Stimulated activated CD4-positive, alpha-beta T cell treated with anti-CD3 and anti-CD28 coated beads, Interleukin-2, amount 100 ng/mL, for 24 hours (primary cell): ENCODE results near the gene ASB2.
A peak's percentile ranks its signal among the peaks of the same experiment; 100 is the strongest.

ENCODE experiments used
- DNase-seq, 2 donors: peaks; one replicate each; pipeline ENCODE4 v3.0.0-alpha.2; 2020

ASB2 gene, protein sequence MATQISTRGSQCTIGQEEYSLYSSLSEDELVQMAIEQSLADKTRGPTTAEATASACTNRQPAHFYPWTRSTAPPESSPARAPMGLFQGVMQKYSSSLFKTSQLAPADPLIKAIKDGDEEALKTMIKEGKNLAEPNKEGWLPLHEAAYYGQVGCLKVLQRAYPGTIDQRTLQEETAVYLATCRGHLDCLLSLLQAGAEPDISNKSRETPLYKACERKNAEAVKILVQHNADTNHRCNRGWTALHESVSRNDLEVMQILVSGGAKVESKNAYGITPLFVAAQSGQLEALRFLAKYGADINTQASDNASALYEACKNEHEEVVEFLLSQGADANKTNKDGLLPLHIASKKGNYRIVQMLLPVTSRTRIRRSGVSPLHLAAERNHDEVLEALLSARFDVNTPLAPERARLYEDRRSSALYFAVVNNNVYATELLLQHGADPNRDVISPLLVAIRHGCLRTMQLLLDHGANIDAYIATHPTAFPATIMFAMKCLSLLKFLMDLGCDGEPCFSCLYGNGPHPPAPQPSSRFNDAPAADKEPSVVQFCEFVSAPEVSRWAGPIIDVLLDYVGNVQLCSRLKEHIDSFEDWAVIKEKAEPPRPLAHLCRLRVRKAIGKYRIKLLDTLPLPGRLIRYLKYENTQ

DNA sequence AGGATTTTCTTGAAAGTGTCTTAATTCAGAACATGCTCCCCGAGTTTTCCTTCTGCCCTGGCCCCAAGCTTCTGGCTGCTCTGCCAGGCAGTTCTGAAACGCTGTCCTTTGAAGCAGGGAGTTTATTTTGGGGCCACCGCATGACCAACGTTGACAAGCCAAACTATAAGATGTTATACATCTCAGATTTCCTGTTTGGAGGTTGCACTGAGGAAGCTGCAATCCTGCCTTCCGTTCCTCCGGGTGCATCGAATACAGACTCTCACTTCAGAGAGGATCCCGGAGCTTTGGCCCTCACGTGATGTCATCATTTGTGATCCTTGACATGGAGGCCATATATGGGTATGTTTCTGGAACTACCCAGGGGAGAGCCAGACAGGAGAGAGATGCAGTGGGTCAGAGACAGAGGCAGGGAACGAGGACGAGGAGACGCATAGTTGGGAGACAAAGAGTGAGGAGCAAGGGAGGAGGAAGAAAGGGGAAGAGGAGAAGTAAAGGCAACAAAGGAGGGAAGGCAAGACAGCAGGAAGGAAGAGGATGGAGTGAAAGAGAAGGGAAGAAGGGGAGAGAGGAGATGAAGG is at the start of gene ASB2:
Gene ASB2, minus strand, starts transcription at position 94 of the 581 bp plus-strand sequence. CDS start 12,031 bp downstream, outside the sequence.
- DNase-seq = peak in 1 of 2 donors; percentile 29

DNA sequence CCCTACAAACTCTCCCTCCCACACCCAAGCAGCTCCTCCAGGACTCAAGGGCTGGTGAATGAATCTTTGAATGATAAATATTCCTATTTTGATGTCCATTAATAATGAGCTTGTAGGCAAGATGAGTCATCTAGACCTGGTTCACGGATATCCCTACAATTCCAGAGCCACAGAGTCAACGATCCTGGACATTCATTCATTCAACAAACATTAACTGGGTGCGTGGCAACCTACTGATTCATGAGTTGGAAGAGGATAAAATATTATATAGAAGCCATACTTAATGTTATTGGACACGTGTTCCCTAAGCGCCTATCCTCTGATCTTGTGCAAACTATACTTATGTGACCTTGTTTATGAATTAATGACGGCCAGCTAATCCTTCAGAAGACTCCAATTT is 49.4 kb upstream of the ASB2 start:
- no peak for DNase-seq

DNA sequence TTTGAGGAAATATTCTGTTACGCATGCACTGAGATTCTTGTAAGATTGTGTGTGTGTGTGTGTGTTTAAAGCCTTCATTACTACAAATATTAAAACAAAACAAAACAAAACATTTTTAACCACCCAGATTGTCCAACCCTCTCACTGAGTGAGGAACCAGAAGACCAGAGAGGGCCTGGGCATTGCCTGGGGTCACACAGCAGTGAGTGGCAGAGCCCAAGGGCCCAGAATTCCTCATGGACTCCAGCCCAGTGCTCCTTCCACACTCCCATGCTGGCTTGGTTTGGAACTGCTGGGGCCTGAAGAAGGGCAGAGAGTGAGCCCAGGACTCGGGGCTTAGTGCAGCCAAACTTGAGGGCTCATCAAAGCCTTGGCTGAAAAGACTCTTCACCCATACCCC is 48.2 kb upstream of the ASB2 start:
- no peak for DNase-seq

DNA sequence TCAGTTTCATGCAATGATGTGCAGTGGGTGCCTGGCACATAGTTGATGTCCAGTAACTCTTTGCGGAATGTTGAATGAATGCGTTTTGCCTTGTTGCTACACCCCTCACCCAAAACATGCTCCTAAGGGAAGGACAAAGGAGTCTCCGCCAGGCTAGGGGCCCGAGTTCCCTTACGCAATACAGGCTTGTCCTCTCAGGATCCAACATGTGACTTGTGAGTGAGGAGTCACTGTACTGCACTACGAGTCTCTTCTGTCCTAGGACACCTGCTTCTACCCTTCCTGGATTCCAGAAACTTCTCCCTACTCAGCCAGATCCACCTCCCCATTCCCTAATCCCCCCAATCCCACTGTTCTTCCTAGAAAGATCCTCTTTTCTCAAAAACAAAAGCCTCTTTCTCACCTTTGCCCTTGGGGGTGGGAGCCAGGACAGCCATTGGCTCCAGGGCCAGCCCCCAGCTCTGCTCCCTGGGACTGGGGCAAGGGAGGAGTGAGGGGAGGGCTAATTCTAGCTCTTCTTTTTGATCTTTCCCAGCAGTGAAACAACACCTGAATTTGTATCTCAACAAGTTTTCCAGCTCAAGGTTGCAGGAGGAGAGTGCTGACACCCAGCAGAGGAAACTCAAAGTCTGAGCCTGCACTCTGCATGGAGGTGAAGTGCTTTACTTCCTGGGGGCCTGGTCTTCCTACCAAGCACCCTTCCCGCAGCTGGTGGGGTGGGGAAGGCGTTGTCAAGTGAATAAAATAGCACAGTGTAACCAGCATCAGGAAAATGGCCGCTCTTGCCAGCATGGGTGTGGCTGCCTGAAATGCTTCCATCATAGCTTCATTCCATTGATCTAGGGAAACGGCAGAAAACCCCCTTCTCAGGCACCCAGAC is 46.4 kb upstream of the ASB2 start:
- no peak for DNase-seq

DNA sequence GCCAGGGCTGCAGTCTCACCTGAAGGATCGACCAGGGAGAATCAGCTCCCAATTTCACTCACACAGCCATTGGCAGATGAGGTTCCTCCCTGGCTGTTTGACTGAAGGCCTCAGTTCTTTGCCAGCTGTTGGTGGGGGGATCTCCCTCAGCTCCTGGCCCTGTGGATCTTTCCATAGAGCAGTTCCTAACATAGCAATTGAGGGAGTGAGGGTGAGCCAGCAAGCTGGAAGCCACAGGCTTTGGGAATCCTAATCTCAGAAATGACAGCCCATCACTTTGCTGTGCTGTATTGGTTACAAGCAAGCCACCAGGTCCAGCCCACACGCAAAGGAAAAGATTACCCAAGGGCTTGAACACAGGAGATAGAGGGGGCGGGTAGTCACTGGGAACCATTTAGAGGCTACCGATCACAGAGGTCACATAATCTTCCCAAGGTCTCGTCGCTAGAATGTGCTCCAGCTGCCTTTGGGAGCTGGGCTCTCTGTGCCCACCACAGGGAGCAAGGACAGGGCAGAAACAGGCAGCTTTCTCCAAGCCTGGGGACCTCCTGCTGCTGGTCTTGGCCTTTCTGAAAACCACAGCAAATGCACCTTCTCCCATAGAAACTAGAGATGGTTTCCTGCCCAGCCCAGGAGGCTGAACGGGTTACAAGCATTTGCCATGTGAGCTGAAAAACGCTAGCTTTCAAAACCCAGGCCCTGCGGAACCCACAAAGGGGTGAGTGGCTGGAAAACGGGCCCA is 45.2 kb upstream of the ASB2 start:
- peak in 1 of 2 donors; percentile 41 for DNase-seq

DNA sequence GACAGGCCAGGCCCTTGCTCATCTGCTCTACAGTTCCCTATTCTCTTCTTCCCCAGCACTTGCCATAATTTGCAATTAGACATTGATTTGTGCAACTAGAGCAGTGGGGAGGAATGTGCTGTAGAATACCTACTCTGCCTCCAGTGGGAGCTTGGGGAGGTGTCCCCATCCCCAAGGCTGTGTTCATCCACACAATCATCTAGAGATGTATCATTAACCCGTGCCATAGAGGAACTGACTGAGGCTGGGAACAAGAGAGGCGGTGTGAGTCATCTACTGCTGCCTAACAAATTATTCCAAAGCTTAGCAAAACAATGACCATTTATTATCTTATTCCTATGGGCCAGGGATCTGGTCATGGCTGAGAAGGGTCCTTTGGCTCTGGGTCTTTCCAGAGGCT is 44.6 kb upstream of the ASB2 start:
- DNase-seq = no peak

DNA sequence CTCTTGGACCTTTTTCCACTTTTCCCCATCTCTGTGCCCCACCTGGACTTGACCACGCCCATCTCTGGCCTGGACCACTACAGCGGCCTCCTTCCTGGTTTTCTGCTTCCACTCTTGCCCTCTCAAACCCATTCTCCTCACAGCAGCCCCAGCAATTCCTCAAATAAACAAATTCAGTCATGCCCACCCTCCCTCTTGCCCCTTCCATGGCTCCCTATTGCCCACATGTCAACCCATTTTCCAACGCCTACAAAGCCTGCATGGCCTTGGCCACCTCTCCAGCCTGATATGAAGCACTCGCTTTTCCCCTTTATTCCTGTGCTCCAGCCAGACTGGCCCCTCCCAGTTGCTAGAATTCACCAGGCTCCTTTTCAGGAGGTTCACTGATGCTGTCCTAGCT is 43.9 kb upstream of the ASB2 start:
- no peak for DNase-seq

DNA sequence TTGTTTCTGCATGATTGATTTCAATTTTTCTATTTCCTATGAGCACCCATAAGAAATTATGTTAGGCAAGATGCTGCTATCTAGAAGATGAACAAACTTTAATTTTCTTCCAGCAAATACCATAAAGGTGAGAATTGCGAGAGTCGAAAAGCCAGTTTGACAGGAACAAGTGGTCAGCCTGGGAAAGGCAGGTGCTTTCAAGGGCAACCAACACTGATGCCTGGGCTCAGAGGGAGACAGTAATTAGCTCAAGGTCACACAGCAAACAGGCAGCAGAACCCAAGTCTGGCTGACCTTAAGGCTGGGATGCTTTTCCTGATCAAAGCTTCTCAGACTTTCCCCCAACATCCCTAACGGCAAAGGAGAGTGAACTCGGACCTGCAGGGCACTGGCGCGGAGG is 43.0 kb upstream of the ASB2 start:
- no peak for DNase-seq

DNA sequence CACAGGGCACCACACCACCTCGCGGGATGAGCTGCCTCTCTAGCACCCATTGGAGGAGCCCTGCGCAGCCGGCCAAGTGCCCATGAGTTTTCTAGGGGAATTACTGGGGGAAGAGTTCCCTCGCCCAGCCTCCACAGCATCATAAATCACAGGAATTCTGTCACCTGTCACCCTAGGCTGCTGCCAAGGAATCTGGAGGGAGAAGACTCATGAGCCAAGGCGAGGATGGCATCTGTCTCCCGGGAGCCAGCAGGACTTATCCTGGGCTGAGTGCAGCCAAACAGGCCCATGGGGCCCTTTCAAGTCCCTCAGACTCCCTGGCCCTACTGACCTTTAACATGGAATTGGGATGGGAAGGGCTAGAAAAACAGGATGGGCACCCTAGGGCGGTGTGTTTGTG is 41.9 kb upstream of the ASB2 start:
- no peak for DNase-seq

DNA sequence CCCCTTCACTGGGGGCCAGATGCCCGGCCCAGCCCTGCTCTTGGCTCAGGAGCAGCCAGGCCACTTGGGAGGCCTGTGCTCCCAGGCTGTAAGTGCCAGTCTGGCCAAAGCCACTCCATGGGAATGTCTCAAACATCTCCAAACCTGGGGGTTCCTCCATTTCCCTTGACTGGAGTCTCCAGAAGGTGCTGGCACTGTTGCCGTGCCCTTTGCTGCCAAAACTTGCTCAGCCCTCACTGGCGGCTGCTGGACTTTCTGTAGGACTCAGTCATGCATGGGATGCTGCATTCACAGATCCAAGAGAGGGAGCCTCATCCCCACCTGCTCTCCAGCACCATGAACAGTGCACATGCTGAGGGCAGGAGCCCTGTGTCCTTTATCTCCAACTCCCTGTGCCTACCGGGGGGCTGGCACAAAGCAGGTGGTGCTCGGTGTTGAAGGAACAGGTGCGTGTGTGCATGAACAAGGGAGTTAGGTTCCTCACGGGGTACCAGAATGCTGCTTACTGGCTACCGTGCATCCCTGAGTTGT is 40.1 kb upstream of the ASB2 start:
- DNase-seq = no peak

DNA sequence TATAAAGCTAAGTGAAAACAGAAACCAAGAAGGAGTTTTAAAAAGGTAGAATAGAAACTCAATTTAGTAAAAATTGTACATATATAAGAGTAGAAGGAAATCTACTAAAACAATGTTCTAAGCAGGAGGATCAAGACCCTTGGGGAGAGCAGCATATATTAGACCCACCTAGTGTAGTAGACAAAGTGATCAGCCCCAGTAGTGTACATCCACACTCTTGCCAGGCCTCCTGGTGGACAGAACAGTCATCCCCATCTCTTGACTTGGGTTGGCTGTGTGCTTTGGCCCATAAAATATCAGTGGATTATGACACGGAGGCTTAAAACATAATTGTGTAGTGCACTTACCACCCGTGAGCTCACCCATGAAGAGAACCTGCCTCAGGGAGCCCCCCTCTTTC is 38.9 kb upstream of the ASB2 start:
- DNase-seq = no peak

DNA sequence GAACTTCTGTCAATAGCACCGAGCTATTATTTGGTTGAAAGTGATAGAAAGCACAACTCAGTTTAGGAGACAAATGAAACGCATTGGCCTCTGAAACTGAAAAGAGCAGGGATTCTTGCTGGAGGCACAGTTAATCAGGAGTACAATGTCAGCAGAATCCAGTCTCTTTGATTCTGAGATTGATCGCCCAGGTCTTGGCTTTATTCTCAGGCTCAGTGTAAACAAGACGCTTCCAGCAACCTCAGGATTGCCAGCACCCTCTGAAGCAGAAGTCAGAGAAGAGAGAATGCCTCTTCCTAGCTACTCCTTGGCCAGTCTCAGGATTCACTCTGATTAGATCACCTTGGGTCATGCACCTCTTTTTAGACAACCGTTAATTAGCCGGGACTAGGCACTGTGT is 38.0 kb upstream of the ASB2 start:
- no peak for DNase-seq

DNA sequence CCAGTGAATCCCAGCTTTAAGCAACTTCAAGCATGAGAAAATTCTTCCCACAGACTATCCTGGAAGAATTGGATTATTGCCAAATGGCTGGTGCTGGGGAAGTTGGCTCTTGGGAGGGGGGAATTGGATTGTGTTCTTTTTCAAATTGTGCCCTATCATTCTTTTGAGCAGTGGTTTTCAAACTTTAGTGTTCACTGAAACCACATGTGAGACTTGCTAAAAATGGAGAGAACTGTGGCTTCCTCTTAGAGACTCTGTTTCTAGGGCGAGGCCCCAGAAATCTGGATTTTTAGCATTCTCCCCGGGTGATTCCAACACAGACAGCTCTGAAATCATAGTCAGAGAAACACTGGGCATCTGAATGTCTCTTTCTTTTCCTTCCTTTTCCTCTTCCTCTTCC is 35.4 kb upstream of the ASB2 start:
- no peak for DNase-seq

DNA sequence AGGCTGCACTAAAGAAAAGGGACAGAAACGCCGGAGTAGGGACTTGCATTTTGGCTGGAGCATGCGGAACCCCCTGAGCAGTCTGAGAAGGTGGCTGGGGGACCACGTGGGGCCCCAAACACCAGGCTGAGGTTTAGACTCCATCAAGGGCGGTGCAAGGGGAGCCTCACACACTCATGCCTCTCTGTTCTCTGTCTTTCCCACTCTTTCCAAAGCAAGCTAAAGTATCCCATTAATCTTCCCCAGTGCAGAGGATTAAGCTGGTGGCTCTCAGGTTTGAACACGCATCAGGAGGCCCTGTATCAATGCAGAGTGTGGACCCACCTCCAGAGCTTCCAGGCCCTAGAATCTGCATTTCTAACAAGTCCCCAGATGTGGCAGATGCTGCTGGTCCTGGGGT is 34.3 kb upstream of the ASB2 start:
- DNase-seq = no peak

DNA sequence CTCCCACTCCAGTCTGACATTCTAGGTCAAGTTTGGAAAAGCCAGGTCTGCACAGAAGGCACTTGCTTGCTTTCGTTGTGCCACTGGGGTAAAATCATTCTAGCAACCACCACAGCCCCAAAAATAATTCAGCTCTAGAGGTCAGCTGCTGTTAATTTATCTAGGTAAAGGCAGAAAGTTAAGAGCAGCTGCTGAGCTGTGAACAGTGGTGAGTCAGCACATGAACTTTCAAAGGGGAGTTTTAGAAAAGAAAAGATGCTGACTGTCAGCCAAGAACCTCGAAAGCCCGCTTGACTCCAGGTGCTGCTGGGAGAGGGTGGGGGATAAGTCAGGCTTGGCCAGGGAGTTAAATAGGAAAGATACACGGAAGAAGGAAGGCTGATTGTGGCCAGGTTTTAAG is 33.4 kb upstream of the ASB2 start:
- no peak for DNase-seq

DNA sequence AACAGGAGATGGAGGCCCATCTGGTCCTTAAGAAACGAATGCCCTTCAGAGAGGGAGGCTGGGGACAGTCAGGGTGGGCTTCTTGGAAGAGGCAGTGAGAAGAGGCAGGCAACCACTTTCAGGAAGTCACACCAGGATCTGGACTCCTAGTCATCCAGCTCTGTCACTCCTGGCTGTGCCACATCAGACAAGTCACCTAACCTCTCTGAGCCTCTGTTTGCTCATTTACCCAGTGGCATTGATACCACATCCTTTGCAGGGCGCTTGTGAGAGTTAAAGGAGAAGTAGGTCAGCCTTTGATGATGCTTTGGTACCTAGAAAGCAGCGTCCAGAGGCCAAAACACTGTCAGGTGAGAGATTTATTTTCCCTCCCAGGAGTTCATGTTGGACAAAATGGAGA is 31.9 kb upstream of the ASB2 start:
- no peak for DNase-seq

DNA sequence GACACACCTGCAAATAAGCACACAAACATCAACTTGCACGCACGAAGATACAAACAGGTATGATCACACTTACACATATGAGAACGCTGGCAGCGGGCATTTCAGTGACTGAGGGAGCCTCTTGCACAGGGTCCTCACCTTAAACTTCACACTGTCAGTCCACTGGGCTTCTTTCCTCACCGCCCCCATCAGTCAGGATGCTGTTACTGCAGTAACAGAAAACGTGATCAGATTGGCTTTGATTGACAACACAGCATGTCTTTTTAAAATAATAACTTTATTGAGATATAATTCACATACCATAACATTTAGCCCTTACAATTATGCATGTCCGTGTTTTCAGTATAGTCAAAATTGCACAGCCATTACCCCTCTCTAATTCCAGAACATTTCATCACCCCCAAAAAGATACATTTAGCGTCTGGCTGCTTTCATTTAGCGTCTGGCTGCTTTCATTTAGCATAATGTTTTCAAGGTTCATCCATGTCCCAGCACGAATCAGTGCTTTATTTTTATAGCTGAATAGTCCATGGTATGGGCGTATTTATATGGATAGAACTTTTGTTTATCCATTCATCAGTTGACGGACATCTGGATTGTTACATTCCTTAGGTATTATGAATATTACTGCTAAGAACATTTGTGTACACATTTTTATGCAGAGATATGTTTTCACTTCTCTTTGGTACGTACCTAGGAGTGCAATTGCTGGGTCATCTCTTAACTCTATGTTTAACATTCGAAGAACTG is 29.1 kb upstream of the ASB2 start:
- DNase-seq = no peak

DNA sequence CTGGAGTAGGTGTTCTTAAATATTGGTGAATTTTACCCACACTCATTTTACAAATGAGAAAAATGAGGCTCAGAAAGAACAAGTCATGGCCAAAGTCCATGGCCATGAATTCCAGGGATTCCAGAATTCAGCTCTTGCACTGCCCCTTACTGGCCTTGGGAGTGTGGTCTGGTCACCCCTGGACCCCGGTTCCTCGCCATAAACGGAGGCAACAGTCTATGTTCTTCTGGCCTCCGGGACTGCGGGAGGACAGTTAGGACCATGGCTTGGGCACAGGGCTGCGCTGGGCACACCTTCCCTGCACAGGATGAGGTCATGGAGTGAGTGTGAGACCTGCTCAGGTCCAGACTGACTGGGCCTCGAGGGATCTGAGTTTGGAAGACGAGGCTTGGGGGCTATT is 27.6 kb upstream of the ASB2 start:
- no peak for DNase-seq

DNA sequence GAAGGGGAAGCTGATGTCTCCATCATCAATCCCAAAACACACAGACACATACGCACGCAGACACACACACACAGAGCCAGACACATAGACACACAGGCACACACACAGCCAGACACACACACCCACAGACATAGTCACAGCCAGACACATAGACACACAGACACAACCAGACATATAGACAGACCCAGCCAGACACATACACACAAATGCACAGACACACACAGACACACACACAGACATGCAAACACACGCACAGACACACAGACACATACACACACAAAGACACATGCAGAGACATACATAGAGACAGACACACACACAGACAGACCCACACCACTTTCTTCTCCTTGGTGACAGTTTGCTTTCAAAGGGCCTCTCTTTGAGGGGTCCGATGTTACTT is 27.0 kb upstream of the ASB2 start:
- DNase-seq = no peak

DNA sequence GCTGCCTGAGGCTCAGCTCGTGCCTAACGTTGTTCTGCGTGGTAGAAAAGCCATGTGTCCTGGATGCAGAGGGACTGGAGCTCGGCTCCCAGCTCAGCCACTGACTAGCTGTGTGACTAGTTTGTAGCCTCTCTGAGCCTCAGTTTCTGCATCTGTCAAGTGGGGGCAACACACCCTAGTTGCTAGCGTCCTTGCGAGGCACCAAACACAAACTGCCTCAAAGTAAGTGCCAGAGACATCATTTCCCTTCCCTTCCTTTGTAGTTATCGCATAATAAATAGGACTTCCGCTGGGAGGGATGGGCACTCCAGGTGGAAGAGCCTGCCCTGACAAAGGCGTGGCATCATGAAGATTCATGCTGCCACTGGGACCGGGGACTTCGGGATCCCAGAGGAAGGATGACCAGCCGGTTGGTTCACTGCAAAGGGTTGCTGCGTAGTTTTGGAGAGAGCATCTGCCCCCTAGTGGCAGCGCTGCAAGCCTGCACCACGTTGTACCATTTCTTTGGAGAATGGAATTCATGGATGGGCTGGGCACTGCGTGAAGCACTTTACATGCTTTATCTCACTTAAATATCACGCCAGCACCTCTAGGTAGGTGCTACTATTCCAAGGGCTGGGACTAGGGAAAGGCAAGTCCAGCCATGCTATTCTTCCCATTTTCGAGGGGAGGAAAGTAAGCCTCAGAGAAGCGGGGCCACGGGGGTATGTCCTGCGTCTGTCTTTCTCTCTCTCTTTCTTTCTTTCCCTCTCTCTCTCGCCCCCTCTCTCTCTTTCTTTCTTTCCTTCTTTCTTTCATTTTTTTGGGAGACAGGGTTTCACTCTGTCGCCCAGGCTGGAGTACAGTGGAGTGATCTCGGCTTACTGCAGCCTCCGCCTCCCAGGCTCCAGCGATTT is 25.4 kb upstream of the ASB2 start:
- peak; percentile 67 to 71 for DNase-seq
